Forelimb muscle (tissue), 1 donor: ENCODE measurements around the gene CXADR. TPM values are rescaled to one million over a fixed set of nuclear protein-coding genes. Genes with fewer than 3 reads are reported as not detected.

ENCODE experiments used
- DNase-seq: peaks from one replicate; pipeline ENCODE4 v3.0.0-alpha.2; 2013; ENCODE audit warnings: low read depth
- polyA plus RNA-seq: library from polyadenylated mRNA; unstranded; fragments of 120-200 nt; gene quantifications from one replicate; pipeline ENCODE4 v1.2.1, GENCODE V29; 2013; ENCODE audit not compliant: insufficient read length

CXADR gene
- polyA plus RNA-seq, 1 donor = 0.51 TPM

- DNase-seq = no peak
These were observed 85.6 kb downstream of the CXADR start for GRCh38 chr21:17598437-17598836.

- no peak for DNase-seq
These were observed 90.0 kb downstream of the CXADR start for GRCh38 chr21:17602874-17603273.

- no peak for DNase-seq
These were observed 94.8 kb downstream of the CXADR start for GRCh38 chr21:17607684-17608083.

- no peak for DNase-seq
These were observed 96.8 kb downstream of the CXADR start for GRCh38 chr21:17609681-17610080.

GRCh38 chr21:17610911-17611310 lies 98.1 kb downstream of the CXADR start:
- peak; percentile 16 for DNase-seq

GRCh38 chr21:17611414-17612022 lies 98.7 kb downstream of the CXADR start:
- DNase-seq = peak; percentile 82

GRCh38 chr21:17612023-17612564 lies 99.3 kb downstream of the CXADR start:
- DNase-seq = no peak

- peak; percentile 44 for DNase-seq
These were observed 99.9 kb downstream of the CXADR start, which contains the start of gene BTG3 for GRCh38 chr21:17612565-17613241. Gene BTG3, minus strand, starts transcription at chr21:17612901. Its CDS starts 3,757 bp downstream, at chr21:17609144.

- DNase-seq = peak; percentile 20
These were observed 100.4 kb downstream of the CXADR start for GRCh38 chr21:17613242-17613676.

GRCh38 chr21:17616831-17617230 lies 104.0 kb downstream of the CXADR start:
- peak; percentile 26 for DNase-seq

GRCh38 chr21:17622018-17622417 lies 109.2 kb downstream of the CXADR start:
- DNase-seq = no peak

GRCh38 chr21:17631195-17631594 lies 118.4 kb downstream of the CXADR start:
- no peak for DNase-seq

GRCh38 chr21:17636711-17637110 lies 123.9 kb downstream of the CXADR start:
- DNase-seq = no peak

GRCh38 chr21:17640821-17641220 lies 128.0 kb downstream of the CXADR start:
- DNase-seq = no peak

Other genes starting within 250 kb of the CXADR start
- 32.2 TPM for gene BTG3, start 99.9 kb downstream of the CXADR start, polyA plus RNA-seq